ENCODE data around the gene G2E3. TPM values are rescaled to one million over a fixed set of nuclear protein-coding genes. Genes with fewer than 3 reads are reported as not detected.
"Not testable (repeated sequence)": the region's sequence is repeated elsewhere in the genome, so short reads cannot be mapped to it uniquely, and the experiment has no call there.

Gene G2E3
- total RNA-seq, 1 donor from 2014 or later, result 46.5 TPM

- Mint-ChIP-seq H3K4me3 (no peak overlapping the region), H3K27ac (ENCODE audit: unreplicated experiment) (no peak overlapping the region), H3K9me3 (peaks cover 4% of the 10 kb centered on the region), H3K36me3 (ENCODE audit: low read depth) (no peaks in the 10 kb centered on the region), H3K4me1 (no peaks in the 10 kb centered on the region), H3K27me3 (ENCODE audit: low read depth) (no peaks in the 10 kb centered on the region)
- TF ChIP-seq CTCF (conservative IDR thresholded peaks at IDR 0.05), result no peak
- DNase-seq (ENCODE audit: low read depth, low spot score), result no peak
These were observed 29.9 kb upstream of the G2E3 start for GRCh38 chr14:30528778-30529642.

- H3K36me3 Mint-ChIP-seq (ENCODE audit: low read depth), result no peaks in the 10 kb centered on the region
- H3K9me3 Mint-ChIP-seq, result peaks cover 4% of the 10 kb centered on the region
- no peak for TF ChIP-seq CTCF (conservative IDR thresholded peaks at IDR 0.05)
- no peaks in the 10 kb centered on the region for H3K4me1 Mint-ChIP-seq
- no peak overlapping the region for H3K27ac Mint-ChIP-seq (ENCODE audit: unreplicated experiment)
- H3K4me3 Mint-ChIP-seq, result no peak overlapping the region
- H3K27me3 Mint-ChIP-seq (ENCODE audit: low read depth), result no peaks in the 10 kb centered on the region
- no peak for DNase-seq (ENCODE audit: low read depth, low spot score)
These were observed 26.7 kb upstream of the G2E3 start for GRCh38 chr14:30532264-30532663.

- no peaks in the 10 kb centered on the region for H3K36me3 Mint-ChIP-seq (ENCODE audit: low read depth)
- H3K9me3 Mint-ChIP-seq, result peaks cover under 1% of the 10 kb centered on the region
- H3K27me3 Mint-ChIP-seq (ENCODE audit: low read depth), result no peaks in the 10 kb centered on the region
- DNase-seq (ENCODE audit: low read depth, low spot score), result no peak
- no peaks in the 10 kb centered on the region for H3K4me1 Mint-ChIP-seq
- TF ChIP-seq CTCF (conservative IDR thresholded peaks at IDR 0.05), result no peak
- no peak overlapping the region for H3K4me3 Mint-ChIP-seq
- H3K27ac Mint-ChIP-seq (ENCODE audit: unreplicated experiment), result no peak overlapping the region
These were observed 25.8 kb upstream of the G2E3 start for GRCh38 chr14:30533126-30533525.

GRCh38 chr14:30541318-30541717 is 17.6 kb upstream of the G2E3 start:
- DNase-seq (ENCODE audit: low read depth, low spot score), result no peak
- Mint-ChIP-seq H3K36me3 (ENCODE audit: low read depth) (no peaks in the 10 kb centered on the region), H3K4me1 (no peaks in the 10 kb centered on the region), H3K9me3 (no peaks in the 10 kb centered on the region), H3K27ac (ENCODE audit: unreplicated experiment) (no peak overlapping the region), H3K4me3 (no peak overlapping the region), H3K27me3 (ENCODE audit: low read depth) (no peaks in the 10 kb centered on the region)
- TF ChIP-seq CTCF (conservative IDR thresholded peaks at IDR 0.05), result no peak

- not testable (repeated sequence) for H3K4me1 Mint-ChIP-seq; H3K27ac Mint-ChIP-seq (ENCODE audit: unreplicated experiment); DNase-seq (ENCODE audit: low read depth, low spot score); H3K9me3 Mint-ChIP-seq; H3K36me3 Mint-ChIP-seq (ENCODE audit: low read depth); H3K4me3 Mint-ChIP-seq; H3K27me3 Mint-ChIP-seq (ENCODE audit: low read depth)
These were observed 12.2 kb upstream of the G2E3 start for GRCh38 chr14:30546735-30547134.

- no peaks in the 10 kb centered on the region for H3K27me3 Mint-ChIP-seq (ENCODE audit: low read depth)
- peaks cover 15% of the 10 kb centered on the region for H3K4me1 Mint-ChIP-seq
- no peak for DNase-seq (ENCODE audit: low read depth, low spot score)
- no peak overlapping the region for H3K27ac Mint-ChIP-seq (ENCODE audit: unreplicated experiment)
- peaks cover 5% of the 10 kb centered on the region for H3K9me3 Mint-ChIP-seq
- peaks cover 5% of the 10 kb centered on the region for H3K36me3 Mint-ChIP-seq (ENCODE audit: low read depth)
- no peak for TF ChIP-seq CTCF (conservative IDR thresholded peaks at IDR 0.05)
- H3K4me3 Mint-ChIP-seq, result no peak overlapping the region
These were observed 11.4 kb upstream of the G2E3 start for GRCh38 chr14:30547388-30548048.

All from neural crest cell (in vitro differentiated cells).